HL-60 (cell line): ENCODE results near the gene MADCAM1.

Source experiments
- DNase-seq, 2 experiments: peaks; one replicate each; pipeline ENCODE4 v3.0.0-alpha.2; 2010 to 2020; ENCODE audit warnings: low read depth in 1 of 2, low spot score in 1 of 2
- H3K27ac ChIP-seq: fragments of 250-450 bp; sonication (Bioruptor Pico); replicated peaks from 2 replicates; pipeline ENCODE4 v1.5.1; 2020; ENCODE audit warnings: mild to moderate bottlenecking, moderate library complexity
- H3K27me3 ChIP-seq: fragments of 250-450 bp; sonication (Bioruptor Pico); 2 replicates; pipeline ENCODE4 v1.5.1; 2021; ENCODE audit warnings: mild to moderate bottlenecking, moderate library complexity; ENCODE audit not compliant: insufficient read depth, poor library complexity, severe bottlenecking
- H3K4me3 ChIP-seq: replicated peaks from 2 replicates; pipeline ENCODE4 v1.5.1; 2011; ENCODE audit warnings: mild to moderate bottlenecking, control low read depth, low read length; ENCODE audit not compliant: insufficient read depth
- GABPA ChIP-seq: IDR thresholded peaks from 2 replicates; pipeline ENCODE4 v1.6.1; 2012; ENCODE audit warnings: low read depth
- POLR2AphosphoS5 ChIP-seq: IDR thresholded peaks from 2 replicates; pipeline ENCODE4 v1.6.1; 2012; ENCODE audit warnings: low read depth
- SPI1 ChIP-seq: IDR thresholded peaks from 2 replicates; pipeline ENCODE4 v1.6.1; 2012; ENCODE audit warnings: low read depth, mild to moderate bottlenecking, borderline replicate concordance
- TF ChIP-seq, protein P1 (sequence below): IDR thresholded peaks from 2 replicates; pipeline ENCODE4 v1.6.1; 2012; ENCODE audit warnings: low read depth; ENCODE audit not compliant: insufficient replicate concordance
- TF ChIP-seq, protein P2 (sequence below): IDR thresholded peaks from one replicate; pipeline ENCODE4 v1.5.1; 2011; ENCODE audit warnings: low read length, control low read depth, inconsistent platforms; ENCODE audit not compliant: insufficient read depth

Gene MADCAM1

DNA sequence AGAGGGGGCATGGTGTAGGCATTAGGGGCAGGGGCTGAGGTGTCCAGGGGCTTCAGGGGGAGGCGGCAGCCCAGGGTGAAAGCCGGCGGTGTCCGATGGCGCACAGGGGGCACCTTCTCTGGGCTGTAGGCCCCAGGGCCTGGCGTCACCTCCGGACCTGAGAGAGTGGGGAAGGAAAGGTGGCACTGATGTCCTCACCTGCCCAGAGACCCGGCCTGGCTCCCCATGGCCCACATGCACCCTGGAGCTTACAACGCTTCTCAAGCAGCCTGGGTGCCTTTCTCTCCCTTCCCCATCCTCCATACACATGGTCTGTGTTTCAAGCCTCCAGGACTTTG is 32.1 kb upstream of the MADCAM1 start:
- DNase-seq = no peak
- peaks cover 20% of the 10 kb centered on the region for H3K27me3 ChIP-seq
- H3K27ac ChIP-seq = no peak overlapping the region
- TF ChIP-seq, protein P1, sequence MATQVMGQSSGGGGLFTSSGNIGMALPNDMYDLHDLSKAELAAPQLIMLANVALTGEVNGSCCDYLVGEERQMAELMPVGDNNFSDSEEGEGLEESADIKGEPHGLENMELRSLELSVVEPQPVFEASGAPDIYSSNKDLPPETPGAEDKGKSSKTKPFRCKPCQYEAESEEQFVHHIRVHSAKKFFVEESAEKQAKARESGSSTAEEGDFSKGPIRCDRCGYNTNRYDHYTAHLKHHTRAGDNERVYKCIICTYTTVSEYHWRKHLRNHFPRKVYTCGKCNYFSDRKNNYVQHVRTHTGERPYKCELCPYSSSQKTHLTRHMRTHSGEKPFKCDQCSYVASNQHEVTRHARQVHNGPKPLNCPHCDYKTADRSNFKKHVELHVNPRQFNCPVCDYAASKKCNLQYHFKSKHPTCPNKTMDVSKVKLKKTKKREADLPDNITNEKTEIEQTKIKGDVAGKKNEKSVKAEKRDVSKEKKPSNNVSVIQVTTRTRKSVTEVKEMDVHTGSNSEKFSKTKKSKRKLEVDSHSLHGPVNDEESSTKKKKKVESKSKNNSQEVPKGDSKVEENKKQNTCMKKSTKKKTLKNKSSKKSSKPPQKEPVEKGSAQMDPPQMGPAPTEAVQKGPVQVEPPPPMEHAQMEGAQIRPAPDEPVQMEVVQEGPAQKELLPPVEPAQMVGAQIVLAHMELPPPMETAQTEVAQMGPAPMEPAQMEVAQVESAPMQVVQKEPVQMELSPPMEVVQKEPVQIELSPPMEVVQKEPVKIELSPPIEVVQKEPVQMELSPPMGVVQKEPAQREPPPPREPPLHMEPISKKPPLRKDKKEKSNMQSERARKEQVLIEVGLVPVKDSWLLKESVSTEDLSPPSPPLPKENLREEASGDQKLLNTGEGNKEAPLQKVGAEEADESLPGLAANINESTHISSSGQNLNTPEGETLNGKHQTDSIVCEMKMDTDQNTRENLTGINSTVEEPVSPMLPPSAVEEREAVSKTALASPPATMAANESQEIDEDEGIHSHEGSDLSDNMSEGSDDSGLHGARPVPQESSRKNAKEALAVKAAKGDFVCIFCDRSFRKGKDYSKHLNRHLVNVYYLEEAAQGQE = no peak
- TF ChIP-seq POLR2AphosphoS5 (no peak), GABPA (no peak), SPI1 (no peak)
- TF ChIP-seq, protein P2, sequence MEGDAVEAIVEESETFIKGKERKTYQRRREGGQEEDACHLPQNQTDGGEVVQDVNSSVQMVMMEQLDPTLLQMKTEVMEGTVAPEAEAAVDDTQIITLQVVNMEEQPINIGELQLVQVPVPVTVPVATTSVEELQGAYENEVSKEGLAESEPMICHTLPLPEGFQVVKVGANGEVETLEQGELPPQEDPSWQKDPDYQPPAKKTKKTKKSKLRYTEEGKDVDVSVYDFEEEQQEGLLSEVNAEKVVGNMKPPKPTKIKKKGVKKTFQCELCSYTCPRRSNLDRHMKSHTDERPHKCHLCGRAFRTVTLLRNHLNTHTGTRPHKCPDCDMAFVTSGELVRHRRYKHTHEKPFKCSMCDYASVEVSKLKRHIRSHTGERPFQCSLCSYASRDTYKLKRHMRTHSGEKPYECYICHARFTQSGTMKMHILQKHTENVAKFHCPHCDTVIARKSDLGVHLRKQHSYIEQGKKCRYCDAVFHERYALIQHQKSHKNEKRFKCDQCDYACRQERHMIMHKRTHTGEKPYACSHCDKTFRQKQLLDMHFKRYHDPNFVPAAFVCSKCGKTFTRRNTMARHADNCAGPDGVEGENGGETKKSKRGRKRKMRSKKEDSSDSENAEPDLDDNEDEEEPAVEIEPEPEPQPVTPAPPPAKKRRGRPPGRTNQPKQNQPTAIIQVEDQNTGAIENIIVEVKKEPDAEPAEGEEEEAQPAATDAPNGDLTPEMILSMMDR = no peak
- no peak overlapping the region for H3K4me3 ChIP-seq

DNA sequence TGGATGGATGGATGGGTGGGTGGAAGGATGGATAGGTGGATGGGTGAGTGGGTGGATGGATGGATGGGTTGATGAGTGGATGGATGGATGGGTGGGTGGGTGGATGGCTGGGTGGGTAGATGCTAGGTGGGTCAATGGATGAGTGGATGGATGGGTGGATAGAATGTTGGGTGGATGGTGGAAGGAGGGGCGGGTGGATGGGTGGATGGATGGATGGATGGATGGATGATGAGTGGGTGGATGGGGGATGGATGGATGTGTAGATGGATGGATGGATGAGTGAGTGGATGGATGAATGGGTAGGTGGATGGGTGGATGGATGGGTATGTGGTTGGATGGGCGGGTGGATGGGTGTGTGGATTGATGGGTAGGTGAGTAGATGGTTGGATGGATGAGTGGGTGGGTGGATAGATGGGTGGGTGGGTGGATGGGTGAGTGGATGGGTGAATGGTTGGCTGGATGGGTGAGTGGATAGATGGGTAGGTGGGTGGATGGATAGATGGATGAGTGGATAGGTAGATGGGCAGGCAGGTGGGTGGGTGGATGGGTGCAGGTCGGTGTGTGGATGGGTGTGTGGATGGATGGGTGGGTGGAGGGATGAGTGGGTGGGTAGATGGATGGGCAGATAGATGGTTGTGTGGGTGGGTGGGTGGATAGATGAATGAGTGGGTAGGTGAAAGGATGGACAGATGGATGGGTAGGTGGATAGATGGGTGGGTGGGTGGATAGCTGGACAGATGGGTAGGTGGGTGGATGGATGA is 31.1 kb upstream of the MADCAM1 start:
- H3K27ac ChIP-seq = no peak overlapping the region
- TF ChIP-seq, protein P1 = no peak
- TF ChIP-seq POLR2AphosphoS5 (no peak), GABPA (no peak), SPI1 (no peak)
- TF ChIP-seq, protein P2 = no peak
- H3K4me3 ChIP-seq = no peak overlapping the region
- H3K27me3 ChIP-seq = peaks cover 15% of the 10 kb centered on the region
- no peak for DNase-seq

DNA sequence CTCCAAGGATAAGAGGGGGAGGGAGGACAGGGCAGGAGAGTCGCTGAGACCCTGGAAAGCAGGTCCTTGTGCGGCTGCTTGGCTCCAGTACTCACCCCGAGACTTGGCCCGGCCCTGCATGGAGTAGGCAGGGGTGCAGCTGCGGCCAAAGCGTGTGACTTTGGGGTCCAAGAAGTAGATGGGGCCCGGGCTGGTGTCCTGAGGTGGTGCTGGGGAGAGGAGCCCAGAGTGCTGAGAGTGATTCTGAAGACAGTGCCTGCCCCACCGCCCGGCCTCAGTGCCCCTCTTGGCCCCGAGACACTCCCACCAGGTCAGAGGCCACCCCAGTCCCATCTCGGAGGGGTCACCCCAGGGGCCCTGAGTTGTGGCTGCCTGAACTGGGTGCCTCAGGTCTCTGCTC is 28.7 kb upstream of the MADCAM1 start:
- TF ChIP-seq POLR2AphosphoS5 (no peak), GABPA (no peak), SPI1 (no peak)
- TF ChIP-seq, protein P1 = no peak
- TF ChIP-seq, protein P2 = no peak
- Histone ChIP-seq H3K27ac (no peak overlapping the region), H3K4me3 (no peak overlapping the region), H3K27me3 (peaks cover 3% of the 10 kb centered on the region)
- no peak for DNase-seq
